Vagina (tissue), 2 donors: ENCODE results near the gene GRM4. TPM values are rescaled to one million over a fixed set of nuclear protein-coding genes. Genes with fewer than 3 reads are reported as not detected.
A peak's percentile ranks its signal among the peaks of the same experiment; 100 is the strongest.

ENCODE experiments used
- DNase-seq, 2 donors: peaks; one replicate each; pipeline ENCODE4 v3.0.0-alpha.2; 2017; ENCODE audit errors: extremely low spot score in 2 of 2
- H3K27ac ChIP-seq: fragments of 200-600 bp; sonication (generic); one replicate; pipeline ENCODE4 v1.5.1; 2019
- H3K27me3 ChIP-seq: fragments of 200-600 bp; sonication (generic); one replicate; pipeline ENCODE4 v1.5.1; 2019
- H3K36me3 ChIP-seq, 2 donors: fragments of 200-600 bp; sonication (generic); one replicate each; pipeline ENCODE4 v1.5.1; 2017 to 2019
- H3K4me1 ChIP-seq: fragments of 200-600 bp; sonication (generic); one replicate; pipeline ENCODE4 v1.5.1; 2019
- H3K4me3 ChIP-seq, 2 donors: fragments of 200-600 bp; sonication (generic); 1 replicate in 1 of 2; 2 replicates in 1 of 2; pipeline ENCODE4 v1.5.1; 2016 to 2019
- H3K9me3 ChIP-seq: fragments of 200-600 bp; sonication (generic); one replicate; pipeline ENCODE4 v1.5.1; 2019
- POLR2A ChIP-seq, 2 donors: fragments of 450-650 bp; IDR thresholded peaks; one replicate each; pipeline ENCODE4 v1.6.1; 2017; ENCODE audit warnings: antibody characterized with exemption in 2 of 2, mild to moderate bottlenecking in 2 of 2, moderate library complexity in 2 of 2
- POLR2AphosphoS5 ChIP-seq, 2 donors: sonication (generic); formaldehyde crosslinking; IDR thresholded peaks; one replicate each; pipeline ENCODE4 v1.9.0; 2017; ENCODE audit warnings: antibody characterized with exemption in 2 of 2, mild to moderate bottlenecking in 2 of 2, low read depth in 1 of 2; ENCODE audit not compliant: insufficient read depth in 1 of 2
- intact Hi-C: fragments of 100-400 bp; cut with DNase I; formaldehyde crosslinking; loops from one replicate; pipeline ENCODE4 v1.15.1; 2023
- total RNA-seq: library from RNA; depleted of rRNA; stranded (reverse); fragments of >200 nt; gene quantifications from one replicate; pipeline ENCODE4 v1.2.3, GENCODE V29; 2016
- TF ChIP-seq, protein P1 (sequence below), 3 experiments: fragments of 450-650 bp in 2 of 3; fragments of 200-600 bp in 1 of 3; sonication (generic) in 1 of 3; IDR thresholded peaks; one replicate each; pipeline ENCODE4 v1.5.1; 2017 to 2019; ENCODE audit warnings: antibody characterized with exemption in 3 of 3, mild to moderate bottlenecking in 2 of 3, moderate library complexity in 2 of 3

Gene GRM4
- total RNA-seq, 1 donor from 2014 or later, result not detected

DNA sequence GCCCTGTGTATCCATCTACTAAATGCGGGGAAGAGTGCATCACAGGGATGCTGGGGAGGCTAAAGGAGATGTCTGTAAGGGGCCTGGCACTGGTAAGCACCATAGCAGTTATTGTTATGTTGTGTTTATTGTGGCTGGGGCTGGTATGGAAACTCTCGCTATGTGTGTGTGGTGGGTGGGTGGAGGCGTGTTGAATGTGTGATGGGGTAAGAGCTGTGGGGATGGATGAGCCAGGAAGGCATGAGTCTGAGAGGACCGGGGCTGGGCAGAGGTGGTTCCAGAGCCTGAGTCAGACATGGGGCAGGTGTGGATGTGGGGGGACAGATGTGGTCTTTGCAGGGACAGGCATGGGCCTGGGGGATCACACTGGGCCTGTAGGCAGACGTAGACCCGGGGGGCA is 88.1 kb downstream of the GRM4 start:
- TF ChIP-seq, protein P1, sequence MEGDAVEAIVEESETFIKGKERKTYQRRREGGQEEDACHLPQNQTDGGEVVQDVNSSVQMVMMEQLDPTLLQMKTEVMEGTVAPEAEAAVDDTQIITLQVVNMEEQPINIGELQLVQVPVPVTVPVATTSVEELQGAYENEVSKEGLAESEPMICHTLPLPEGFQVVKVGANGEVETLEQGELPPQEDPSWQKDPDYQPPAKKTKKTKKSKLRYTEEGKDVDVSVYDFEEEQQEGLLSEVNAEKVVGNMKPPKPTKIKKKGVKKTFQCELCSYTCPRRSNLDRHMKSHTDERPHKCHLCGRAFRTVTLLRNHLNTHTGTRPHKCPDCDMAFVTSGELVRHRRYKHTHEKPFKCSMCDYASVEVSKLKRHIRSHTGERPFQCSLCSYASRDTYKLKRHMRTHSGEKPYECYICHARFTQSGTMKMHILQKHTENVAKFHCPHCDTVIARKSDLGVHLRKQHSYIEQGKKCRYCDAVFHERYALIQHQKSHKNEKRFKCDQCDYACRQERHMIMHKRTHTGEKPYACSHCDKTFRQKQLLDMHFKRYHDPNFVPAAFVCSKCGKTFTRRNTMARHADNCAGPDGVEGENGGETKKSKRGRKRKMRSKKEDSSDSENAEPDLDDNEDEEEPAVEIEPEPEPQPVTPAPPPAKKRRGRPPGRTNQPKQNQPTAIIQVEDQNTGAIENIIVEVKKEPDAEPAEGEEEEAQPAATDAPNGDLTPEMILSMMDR (IDR thresholded peaks at IDR 0.05), result no peak
- Histone ChIP-seq H3K27me3 (no peaks in the 10 kb centered on the region), H3K4me3 (no peak overlapping the region), H3K27ac (no peak overlapping the region), H3K36me3 (no peaks in the 10 kb centered on the region), H3K9me3 (no peaks in the 10 kb centered on the region), H3K4me1 (peaks cover 19% of the 10 kb centered on the region)
- DNase-seq, result no peak
- intact Hi-C loops, result no loop called here

DNA sequence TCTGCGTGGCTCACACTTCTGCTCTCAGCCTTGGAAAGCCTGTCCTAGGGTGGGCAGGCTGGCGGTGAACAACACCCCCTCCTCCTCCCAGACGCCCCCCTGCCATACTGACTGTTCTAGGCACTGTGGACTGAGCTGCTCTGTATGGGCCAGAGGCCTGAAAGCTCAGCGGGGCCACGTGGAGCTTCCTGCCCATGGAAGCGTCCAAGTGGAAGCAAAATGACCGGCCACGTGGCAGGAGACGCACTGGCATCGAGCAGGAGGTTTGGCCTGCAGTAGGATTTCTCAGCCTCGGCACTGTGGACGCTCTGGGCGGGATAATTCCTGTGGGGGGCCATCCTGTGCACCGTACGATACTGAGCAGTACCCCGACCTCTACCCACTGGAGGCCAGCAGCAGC is 88.7 kb downstream of the GRM4 start:
- no peak for DNase-seq
- H3K27ac ChIP-seq, result no peak overlapping the region
- H3K36me3 ChIP-seq, result no peaks in the 10 kb centered on the region
- no peak overlapping the region for H3K4me3 ChIP-seq
- H3K9me3 ChIP-seq, result no peaks in the 10 kb centered on the region
- intact Hi-C loops, result no loop called here
- TF ChIP-seq POLR2A (IDR thresholded peaks at IDR 0.05) (no peak), POLR2AphosphoS5 (IDR thresholded peaks at IDR 0.05; ENCODE audit: insufficient read depth in 1 of 2, low read depth in 1 of 2) (no peak)
- TF ChIP-seq, protein P1 (IDR thresholded peaks at IDR 0.05), result no peak
- peaks cover 19% of the 10 kb centered on the region for H3K4me1 ChIP-seq
- no peaks in the 10 kb centered on the region for H3K27me3 ChIP-seq

DNA sequence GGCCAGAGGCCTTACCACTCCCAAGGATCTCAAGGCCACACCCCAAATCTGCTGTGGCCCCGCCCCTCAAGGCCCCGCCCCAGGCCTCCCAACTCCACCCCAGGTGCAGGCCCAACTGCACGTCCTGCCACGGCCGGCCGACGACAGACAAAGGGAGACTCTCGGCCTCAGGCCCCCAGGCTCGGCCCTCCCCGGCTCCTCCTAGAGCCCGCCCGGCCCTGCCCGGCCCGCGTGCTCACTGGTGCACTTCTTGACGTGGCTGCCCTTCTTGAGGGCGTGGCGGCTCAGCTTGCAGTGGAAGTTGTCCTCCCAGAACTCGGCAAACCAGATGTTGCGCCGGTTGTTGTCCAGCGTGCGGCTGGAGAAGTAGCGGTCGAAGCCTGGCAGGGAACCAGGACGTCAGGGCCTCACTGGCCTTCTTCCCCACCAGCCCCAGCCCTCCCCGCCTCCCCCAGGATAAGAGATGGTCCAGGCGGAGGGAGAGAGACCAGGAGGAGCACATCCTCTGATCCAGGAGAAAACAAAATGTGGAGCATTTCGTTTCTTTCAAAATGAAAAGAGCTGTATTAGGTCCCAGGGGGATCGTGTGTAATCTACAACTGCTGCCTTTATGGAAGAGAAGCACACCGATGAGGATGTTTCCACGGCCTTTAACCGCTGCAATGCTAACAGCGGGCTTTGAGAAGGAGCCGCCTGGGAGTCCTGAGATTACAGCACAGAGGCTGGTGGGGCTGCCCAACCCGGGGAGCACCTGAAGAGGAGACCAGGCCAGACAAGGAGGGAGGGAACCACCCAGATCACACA is 89.4 kb downstream of the GRM4 start:
- peak in 1 of 2 donors; percentile 65 for TF ChIP-seq POLR2AphosphoS5 (IDR thresholded peaks at IDR 0.05; ENCODE audit: insufficient read depth in 1 of 2, low read depth in 1 of 2)
- TF ChIP-seq POLR2A (IDR thresholded peaks at IDR 0.05), result no peak
- H3K4me3 ChIP-seq, result peak overlapping the region; percentile 24 to 29
- no peak for DNase-seq
- intact Hi-C loops, result no loop called here
- no peaks in the 10 kb centered on the region for H3K9me3 ChIP-seq
- H3K4me1 ChIP-seq, result peaks cover 19% of the 10 kb centered on the region
- no peaks in the 10 kb centered on the region for H3K36me3 ChIP-seq
- peak overlapping the region; percentile 42 for H3K27ac ChIP-seq
- no peaks in the 10 kb centered on the region for H3K27me3 ChIP-seq

DNA sequence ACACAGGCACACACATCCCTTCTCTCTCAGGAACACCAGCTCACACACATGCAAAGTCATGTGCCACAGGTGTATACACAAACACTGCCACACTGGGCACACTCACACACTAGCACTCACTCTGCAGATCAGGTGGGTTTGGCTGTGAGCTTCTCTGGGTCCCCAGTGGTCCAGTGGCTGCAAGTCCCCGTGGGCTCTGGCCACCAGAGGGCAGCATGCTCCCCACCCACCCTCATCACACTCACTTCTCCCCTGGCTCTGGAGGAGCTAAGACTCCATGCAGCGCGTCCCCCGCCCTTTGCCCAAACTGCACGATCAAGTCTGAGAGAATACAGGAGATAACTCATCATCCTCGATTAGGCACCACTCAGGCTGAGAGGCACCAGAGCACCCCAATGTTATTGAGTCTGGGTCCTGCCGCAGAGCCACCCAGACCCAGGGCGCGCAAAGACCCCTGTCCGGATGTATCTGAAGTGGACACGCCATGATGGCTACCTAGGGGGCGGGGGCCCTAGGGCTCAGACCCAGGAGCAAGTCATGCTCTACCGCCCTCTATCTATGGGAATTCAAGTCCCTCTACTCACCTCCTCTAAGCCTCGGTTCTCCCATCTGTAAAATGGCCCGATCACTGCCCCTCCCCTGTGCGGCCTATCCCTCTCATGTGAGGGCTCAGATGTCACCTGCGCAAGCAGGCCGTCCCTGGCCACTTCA is 90.5 kb downstream of the GRM4 start:
- H3K9me3 ChIP-seq, result no peaks in the 10 kb centered on the region
- H3K4me1 ChIP-seq, result peaks cover 19% of the 10 kb centered on the region
- H3K36me3 ChIP-seq, result no peaks in the 10 kb centered on the region
- H3K27me3 ChIP-seq, result no peaks in the 10 kb centered on the region
- TF ChIP-seq POLR2AphosphoS5 (IDR thresholded peaks at IDR 0.05; ENCODE audit: insufficient read depth in 1 of 2, low read depth in 1 of 2), result no peak
- TF ChIP-seq POLR2A (IDR thresholded peaks at IDR 0.05), result no peak
- TF ChIP-seq, protein P1 (IDR thresholded peaks at IDR 0.05), result peak in 1 of 3 experiments; percentile 33
- intact Hi-C loops, result no loop called here
- DNase-seq, result no peak
- H3K4me3 ChIP-seq, result no peak overlapping the region
- H3K27ac ChIP-seq, result no peak overlapping the region

DNA sequence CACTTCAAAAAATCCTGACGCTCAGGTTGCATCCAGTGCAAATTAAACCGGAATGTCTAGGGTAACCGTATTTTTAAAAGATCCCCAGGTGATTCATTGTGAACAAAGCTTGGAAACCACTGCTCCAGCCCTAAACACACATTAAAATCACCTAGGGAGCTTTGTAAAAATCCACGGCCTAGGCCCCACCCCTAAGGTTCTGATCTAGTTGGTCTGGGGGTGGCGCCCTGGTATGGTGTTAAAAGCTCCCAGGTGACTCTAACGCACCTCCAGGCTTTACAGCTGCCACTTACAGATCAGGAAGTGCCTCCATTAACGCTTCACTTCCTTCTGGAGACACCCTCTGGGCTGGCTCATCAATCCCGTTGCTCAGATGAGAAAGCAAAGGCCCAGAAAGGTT is 92.2 kb downstream of the GRM4 start:
- TF ChIP-seq POLR2AphosphoS5 (IDR thresholded peaks at IDR 0.05; ENCODE audit: insufficient read depth in 1 of 2, low read depth in 1 of 2) (no peak), POLR2A (IDR thresholded peaks at IDR 0.05) (no peak)
- TF ChIP-seq, protein P1 (IDR thresholded peaks at IDR 0.05), result no peak
- Histone ChIP-seq H3K36me3 (no peaks in the 10 kb centered on the region), H3K27ac (no peak overlapping the region), H3K4me1 (peaks cover 19% of the 10 kb centered on the region), H3K9me3 (no peaks in the 10 kb centered on the region), H3K27me3 (no peaks in the 10 kb centered on the region), H3K4me3 (no peak overlapping the region)
- intact Hi-C loops, result no loop called here
- no peak for DNase-seq
